MG63 (cell line): Measurements from ENCODE around the gene GPR143. TPM values are rescaled to one million over a fixed set of nuclear protein-coding genes. Genes with fewer than 3 reads are reported as not detected.
"Not testable (repeated sequence)": the region's sequence is repeated elsewhere in the genome, so short reads cannot be mapped to it uniquely, and the experiment has no call there.

Source experiments
- DNase-seq: peaks from one replicate; pipeline ENCODE4 v3.0.0-alpha.2; 2020
- H3K27me3 ChIP-seq: fragments of 250-450 bp; sonication (Bioruptor Pico); 2 replicates; pipeline ENCODE4 v1.5.1; 2020; ENCODE audit warnings: mild to moderate bottlenecking, moderate library complexity
- H3K36me3 ChIP-seq: fragments of 250-450 bp; sonication (Bioruptor Pico); 2 replicates; pipeline ENCODE4 v1.5.1; 2020; ENCODE audit warnings: mild to moderate bottlenecking, moderate library complexity
- H3K4me3 ChIP-seq: fragments of 250-450 bp; sonication (Bioruptor Pico); 2 replicates; pipeline ENCODE4 v1.5.1; 2020; ENCODE audit warnings: mild to moderate bottlenecking, moderate library complexity
- H3K9me3 ChIP-seq: fragments of 250-450 bp; sonication (Bioruptor Pico); 2 replicates; pipeline ENCODE4 v1.5.1; 2020; ENCODE audit warnings: mild to moderate bottlenecking, moderate library complexity
- total RNA-seq: library from RNA; depleted of rRNA; stranded (reverse); fragments of >200 nt; shearing (Covaris generic); gene quantifications from 2 replicates; pipeline ENCODE4 v1.2.3, GENCODE V29; 2014; ENCODE audit warnings: low replicate concordance

GPR143 gene
- total RNA-seq, 1 experiment from 2014 or later = not detected

- no peaks in the 10 kb centered on the region for H3K9me3 ChIP-seq
- H3K4me3 ChIP-seq = no peak overlapping the region
- no peaks in the 10 kb centered on the region for H3K36me3 ChIP-seq
- no peaks in the 10 kb centered on the region; the same call in 1 of the 2 replicates for H3K27me3 ChIP-seq
- no peak for DNase-seq
Observed at GRCh38 chrX:9784332-9784731, 18.7 kb upstream of the GPR143 start.

DNA sequence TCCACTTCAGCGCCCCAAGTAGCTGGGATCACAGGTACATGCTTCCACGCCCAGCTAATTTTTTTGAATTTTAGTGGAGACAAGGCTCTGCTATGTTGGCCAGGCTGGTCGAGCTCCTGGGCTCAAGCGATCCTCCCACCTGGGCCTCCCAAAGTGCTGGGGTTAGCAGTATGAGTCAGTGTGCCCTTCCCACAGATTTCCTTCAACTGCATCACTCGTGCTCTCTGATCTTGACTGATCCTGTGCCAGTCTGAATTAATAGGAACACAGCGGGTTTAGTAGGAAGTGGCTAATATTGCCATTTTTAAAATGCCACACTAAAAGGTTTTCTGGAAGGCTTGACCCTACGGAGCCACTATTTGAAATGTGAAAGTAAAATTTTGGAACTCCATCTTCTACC, 16.3 kb upstream of the GPR143 start:
- H3K27me3 ChIP-seq = no peaks in the 10 kb centered on the region; the same call in 1 of the 2 replicates
- no peak overlapping the region for H3K4me3 ChIP-seq
- H3K36me3 ChIP-seq = no peaks in the 10 kb centered on the region
- H3K9me3 ChIP-seq = no peaks in the 10 kb centered on the region
- DNase-seq = no peak

DNA sequence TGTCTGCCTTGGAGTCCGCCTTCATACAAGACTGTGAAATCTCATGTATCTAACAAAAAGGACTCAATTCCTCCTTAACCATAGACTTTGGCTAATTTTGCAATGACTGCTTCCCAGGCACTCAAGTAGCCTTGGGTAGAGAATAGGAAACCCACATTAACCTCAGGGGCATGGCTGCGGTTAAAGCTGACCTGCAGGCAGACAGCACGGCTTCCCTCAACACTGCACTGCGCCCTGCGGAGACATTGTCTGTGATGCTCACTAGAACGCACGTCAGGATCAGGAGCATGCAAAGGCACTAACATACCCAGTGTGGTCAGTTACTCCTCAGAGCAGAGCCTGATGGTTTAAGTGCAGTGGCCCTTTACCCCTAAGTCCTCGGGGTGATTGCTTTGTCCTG, 10.3 kb upstream of the GPR143 start:
- H3K9me3 ChIP-seq = no peaks in the 10 kb centered on the region
- H3K4me3 ChIP-seq = no peak overlapping the region
- no peaks in the 10 kb centered on the region for H3K36me3 ChIP-seq
- H3K27me3 ChIP-seq = no peaks in the 10 kb centered on the region
- no peak for DNase-seq

GRCh38 chrX:9772943-9773342, 7.3 kb upstream of the GPR143 start:
- Histone ChIP-seq H3K4me3 (no peak overlapping the region), H3K9me3 (no peaks in the 10 kb centered on the region), H3K36me3 (no peaks in the 10 kb centered on the region), H3K27me3 (no peaks in the 10 kb centered on the region)
- no peak for DNase-seq

GRCh38 chrX:9770319-9770718, 4.7 kb upstream of the GPR143 start:
- Histone ChIP-seq H3K9me3 (no peaks in the 10 kb centered on the region), H3K27me3 (no peaks in the 10 kb centered on the region), H3K4me3 (no peak overlapping the region), H3K36me3 (no peaks in the 10 kb centered on the region)
- no peak for DNase-seq

DNA sequence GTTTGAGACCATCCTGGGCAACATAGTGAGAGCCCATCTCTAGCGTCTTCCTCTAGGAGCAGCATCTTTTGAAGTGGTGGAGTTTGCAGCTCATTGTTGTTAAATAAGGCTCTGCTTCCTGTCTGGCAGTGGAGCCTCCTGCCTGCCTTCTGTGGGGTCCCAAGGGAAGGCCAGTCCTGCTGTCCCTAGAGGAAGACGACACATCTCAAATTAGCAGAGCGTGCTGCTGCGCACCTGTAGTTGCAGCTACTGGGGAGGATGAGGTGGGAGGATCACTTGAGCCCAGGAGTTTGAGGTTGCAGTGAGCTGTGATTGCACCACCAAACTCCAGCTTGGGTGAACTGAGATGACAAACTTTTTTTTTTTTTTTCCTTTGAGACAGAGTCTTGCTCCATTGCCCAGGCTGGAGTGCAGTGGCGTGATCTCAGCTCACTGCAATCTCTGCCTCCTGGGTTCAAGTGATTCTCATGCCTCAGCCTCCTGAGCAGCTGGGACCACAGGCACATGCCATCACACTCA, 2.7 kb upstream of the GPR143 start:
- not testable (repeated sequence) for H3K9me3 ChIP-seq, H3K4me3 ChIP-seq, H3K27me3 ChIP-seq, H3K36me3 ChIP-seq, DNase-seq

DNA sequence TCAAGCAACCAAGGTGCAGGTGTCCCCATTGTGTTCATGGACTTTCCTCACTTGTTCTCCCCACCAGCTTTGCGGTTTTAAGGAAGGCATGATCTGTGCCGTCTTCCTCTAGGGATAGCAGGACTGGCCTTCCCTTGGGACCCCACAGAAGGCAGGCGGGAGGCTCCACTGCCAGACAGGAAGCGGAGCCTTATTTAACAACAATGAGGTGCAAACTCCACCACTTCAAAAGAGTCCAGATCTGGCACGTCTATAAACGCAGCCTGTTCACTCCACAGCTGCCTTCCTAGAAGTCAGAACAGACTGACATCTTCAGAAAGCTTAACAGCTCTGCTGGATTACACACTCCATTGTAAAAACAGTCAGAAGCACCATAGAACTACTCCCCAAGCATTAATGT, 1.7 kb upstream of the GPR143 start:
- no peak for DNase-seq
- H3K36me3 ChIP-seq = no peaks in the 10 kb centered on the region
- no peaks in the 10 kb centered on the region for H3K27me3 ChIP-seq
- no peak overlapping the region for H3K4me3 ChIP-seq
- no peaks in the 10 kb centered on the region for H3K9me3 ChIP-seq

GRCh38 chrX:9765072-9765736, 443 bp downstream of the GPR143 start:
- H3K9me3 ChIP-seq = no peaks in the 10 kb centered on the region
- DNase-seq = no peak
- H3K36me3 ChIP-seq = no peaks in the 10 kb centered on the region
- H3K27me3 ChIP-seq = no peaks in the 10 kb centered on the region
- no peak overlapping the region for H3K4me3 ChIP-seq

- Histone ChIP-seq H3K27me3 (no peaks in the 10 kb centered on the region), H3K9me3 (no peaks in the 10 kb centered on the region), H3K4me3 (no peak overlapping the region), H3K36me3 (no peaks in the 10 kb centered on the region)
- no peak for DNase-seq
Observed at GRCh38 chrX:9759337-9759736, 6.3 kb downstream of the GPR143 start.

GRCh38 chrX:9758021-9758638, 7.5 kb downstream of the GPR143 start:
- no peaks in the 10 kb centered on the region for H3K36me3 ChIP-seq
- no peak for DNase-seq
- H3K9me3 ChIP-seq = no peaks in the 10 kb centered on the region
- H3K27me3 ChIP-seq = no peaks in the 10 kb centered on the region
- H3K4me3 ChIP-seq = no peak overlapping the region

DNA sequence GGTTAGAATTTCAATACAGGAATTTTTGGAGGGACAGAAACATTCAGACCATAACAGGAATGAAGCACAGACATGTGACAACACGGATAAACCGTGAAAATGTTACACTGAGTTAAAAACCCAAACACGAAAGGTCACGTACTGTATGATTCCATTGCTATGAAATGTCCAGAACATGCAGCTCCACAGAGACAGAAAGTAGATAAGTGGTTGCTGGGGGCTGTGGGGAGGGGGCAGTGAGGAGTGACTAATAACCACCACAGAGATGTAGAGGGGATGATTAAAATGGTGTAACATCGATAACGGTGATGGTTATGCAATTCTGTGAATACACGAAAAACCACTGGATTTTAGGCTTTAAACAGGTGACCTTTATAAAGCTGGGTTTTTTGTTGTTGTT, 8.3 kb downstream of the GPR143 start:
- Histone ChIP-seq H3K9me3 (no peaks in the 10 kb centered on the region), H3K27me3 (no peaks in the 10 kb centered on the region), H3K4me3 (no peak overlapping the region), H3K36me3 (no peaks in the 10 kb centered on the region)
- DNase-seq = no peak

DNA sequence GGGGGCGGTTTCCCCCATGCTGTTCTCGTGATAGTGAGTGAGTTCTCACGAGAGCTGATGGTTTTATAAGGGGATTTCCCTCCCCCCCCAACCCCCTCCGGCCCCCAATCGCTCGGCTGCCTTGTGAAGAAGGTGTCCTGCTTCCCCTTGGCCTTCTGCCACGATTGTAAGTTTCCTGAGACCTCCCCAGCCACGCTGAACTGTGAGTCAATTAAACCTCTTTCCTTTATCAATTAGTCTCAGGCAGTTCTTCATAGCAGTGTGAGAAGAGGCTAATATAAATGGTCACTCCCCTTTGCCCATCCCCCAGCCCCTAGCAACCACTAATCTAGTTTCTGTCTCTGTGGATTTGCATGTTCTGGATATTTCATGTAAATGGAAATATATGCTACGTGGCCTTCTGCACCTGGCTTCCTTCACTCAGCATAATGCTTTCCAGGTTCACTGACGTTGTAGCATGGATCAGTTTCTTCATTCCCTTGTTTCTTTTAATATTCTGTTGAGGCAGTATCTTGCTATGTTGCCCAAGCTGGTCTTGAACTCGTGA, 16.4 kb downstream of the GPR143 start:
- Histone ChIP-seq H3K36me3 (no peaks in the 10 kb centered on the region), H3K4me3 (no peak overlapping the region), H3K27me3 (no peaks in the 10 kb centered on the region), H3K9me3 (no peaks in the 10 kb centered on the region)
- no peak for DNase-seq

- Histone ChIP-seq H3K9me3 (no peaks in the 10 kb centered on the region), H3K4me3 (no peak overlapping the region), H3K36me3 (no peaks in the 10 kb centered on the region), H3K27me3 (no peaks in the 10 kb centered on the region)
- DNase-seq = no peak
Observed at GRCh38 chrX:9747644-9748043, 18.0 kb downstream of the GPR143 start.

- no peaks in the 10 kb centered on the region for H3K9me3 ChIP-seq
- H3K27me3 ChIP-seq = no peaks in the 10 kb centered on the region
- no peaks in the 10 kb centered on the region for H3K36me3 ChIP-seq
- no peak for DNase-seq
- no peak overlapping the region for H3K4me3 ChIP-seq
Observed at GRCh38 chrX:9746148-9746888, 19.3 kb downstream of the GPR143 start.

DNA sequence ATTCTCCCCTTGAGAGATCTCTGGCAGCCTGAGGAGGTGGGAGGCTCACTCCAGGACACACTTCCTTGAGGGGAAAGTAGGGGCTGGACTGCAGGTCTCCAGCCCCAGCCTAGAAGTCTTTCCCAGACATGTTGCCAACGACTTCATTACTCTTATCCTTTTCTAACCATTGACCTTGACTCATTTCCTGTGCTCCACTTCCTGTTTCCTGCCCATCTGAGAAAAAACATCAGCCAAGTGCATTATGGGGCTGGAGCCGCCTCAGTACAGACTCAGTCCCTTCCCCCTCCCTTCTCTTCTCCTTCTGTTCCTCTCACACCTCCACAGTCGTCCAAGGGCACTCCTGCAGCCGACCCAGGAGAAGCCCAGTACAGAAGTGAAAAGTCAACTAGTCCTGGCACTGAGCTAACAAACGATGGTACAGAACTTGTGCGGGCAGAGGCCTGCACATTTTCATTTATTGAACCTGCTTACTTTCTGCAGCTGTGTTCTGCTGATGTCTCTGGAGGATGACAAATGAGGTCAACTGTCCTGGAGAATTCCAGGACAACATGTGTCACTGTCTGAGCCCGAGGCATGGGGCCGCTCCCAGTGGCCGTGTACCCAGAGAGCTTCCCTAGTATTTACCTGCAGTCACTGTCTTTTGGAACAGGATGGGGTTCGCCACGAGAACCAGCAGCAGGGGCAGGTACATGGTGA, 20.1 kb downstream of the GPR143 start:
- no peaks in the 10 kb centered on the region for H3K36me3 ChIP-seq
- no peak for DNase-seq
- no peaks in the 10 kb centered on the region for H3K27me3 ChIP-seq
- H3K9me3 ChIP-seq = no peaks in the 10 kb centered on the region
- no peak overlapping the region for H3K4me3 ChIP-seq

- no peaks in the 10 kb centered on the region for H3K36me3 ChIP-seq
- no peak for DNase-seq
- H3K4me3 ChIP-seq = no peak overlapping the region
- H3K9me3 ChIP-seq = no peaks in the 10 kb centered on the region
- no peaks in the 10 kb centered on the region for H3K27me3 ChIP-seq
Observed at GRCh38 chrX:9739130-9739529, 26.5 kb downstream of the GPR143 start.

- DNase-seq = no peak
- no peaks in the 10 kb centered on the region for H3K9me3 ChIP-seq
- no peaks in the 10 kb centered on the region for H3K27me3 ChIP-seq
- H3K4me3 ChIP-seq = no peak overlapping the region
- H3K36me3 ChIP-seq = no peaks in the 10 kb centered on the region
Observed at GRCh38 chrX:9738151-9738550, 27.5 kb downstream of the GPR143 start.
